HepG2 (cell line): ENCODE measurements around the gene C6orf62. TPM values are rescaled to one million over a fixed set of nuclear protein-coding genes. Genes with fewer than 3 reads are reported as not detected.

Source experiments
- CHD2 ChIP-seq: IDR thresholded peaks from 2 replicates; pipeline ENCODE4 v1.6.1; 2011; ENCODE audit warnings: low read depth, low read length, improper control_type of control experiment
- KDM6A ChIP-seq: IDR thresholded peaks from 2 replicates; pipeline ENCODE4 v1.6.1; 2016; ENCODE audit warnings: low read depth
- MED8 ChIP-seq: sonication (generic); formaldehyde crosslinking; IDR thresholded peaks from 2 replicates; pipeline ENCODE4 v1.8.1; 2023; ENCODE audit warnings: mild to moderate bottlenecking, missing genetic modification reagents; ENCODE audit not compliant: insufficient replicate concordance
- NAIF1 ChIP-seq: sonication (generic); formaldehyde crosslinking; IDR thresholded peaks from 2 replicates; pipeline ENCODE4 v1.5.0; 2020; ENCODE audit warnings: mild to moderate bottlenecking, missing genetic modification reagents, borderline replicate concordance
- RBM22 ChIP-seq: fragments of 200-400 bp; formaldehyde crosslinking; optimal IDR thresholded peaks from 2 replicates; pipeline ENCODE3; 2017; ENCODE audit warnings: mild to moderate bottlenecking, low read length, moderate library complexity
- RXRA ChIP-seq: sonication (generic); formaldehyde crosslinking; IDR thresholded peaks from 2 replicates; pipeline ENCODE4 v1.5.1; 2020; ENCODE audit warnings: missing genetic modification reagents
- SKI ChIP-seq: fragments of 450-650 bp; IDR thresholded peaks from one replicate; pipeline ENCODE4 v1.6.1; 2018; ENCODE audit warnings: mild to moderate bottlenecking; ENCODE audit not compliant: partially characterized antibody
- TERF1 ChIP-seq: sonication (generic); formaldehyde crosslinking; IDR thresholded peaks from 2 replicates; pipeline ENCODE4 v1.8.0; 2022; ENCODE audit warnings: mild to moderate bottlenecking, missing genetic modification reagents, moderate library complexity
- ZBTB40 ChIP-seq, 2 experiments: fragments of 450-650 bp in 1 of 2; sonication (generic) in 1 of 2; formaldehyde crosslinking in 1 of 2; IDR thresholded peaks; 2 replicates each; pipeline versions ENCODE4 v1.6.1 to v1.8.0; 2016 to 2022; ENCODE audit warnings: antibody characterized with exemption in 1 of 2, mild to moderate bottlenecking in 1 of 2, missing genetic modification reagents in 1 of 2
- ZSCAN30 ChIP-seq: sonication (generic); formaldehyde crosslinking; IDR thresholded peaks from 2 replicates; pipeline ENCODE4 v1.5.0; 2020; ENCODE audit warnings: mild to moderate bottlenecking, missing genetic modification reagents
- polyA plus RNA-seq, 8 experiments: library from polyadenylated mRNA; depleted of rRNA in 3 of 8; stranded (reverse) in 7 of 8; unstranded in 1 of 8; fragments of >200 nt; fragmentation: Illumina TruSeq in 4 of 8; extraction: Trizol in 4 of 8; gene quantifications; 2 replicates each; pipeline versions ENCODE4 v1.2.1 to v1.2.3, GENCODE V29; 2011 to 2016; ENCODE audit warnings: low read depth in 4 of 8, missing spikeins in 1 of 8, mixed read lengths in 1 of 8; ENCODE audit not compliant: insufficient read depth in 1 of 8
- total RNA-seq, 5 experiments: library from RNA; depleted of rRNA; stranded (reverse); fragments of >200 nt; fragmentation: Illumina TruSeq; extraction: Trizol; gene quantifications; 2 replicates each; pipeline ENCODE4 v1.2.3, GENCODE V29; 2016; ENCODE audit warnings: low read depth in 1 of 5
- TF ChIP-seq, protein P1 (sequence below): sonication (generic); formaldehyde crosslinking; IDR thresholded peaks from 2 replicates; pipeline ENCODE4 v1.4.0; 2020; ENCODE audit warnings: missing genetic modification reagents
- TF ChIP-seq, protein P2 (sequence below): IDR thresholded peaks from 2 replicates; pipeline ENCODE4 v1.6.1; 2012; ENCODE audit warnings: low read depth, low read length, improper control_type of control experiment

The C6orf62 gene
- total and polyA plus RNA-seq, 2 of the 13 experiments (the other 11 are each of a cell fraction or from before 2014, with no cell fraction given), result 54.8 to 90.4 TPM

- TF ChIP-seq, protein P1, sequence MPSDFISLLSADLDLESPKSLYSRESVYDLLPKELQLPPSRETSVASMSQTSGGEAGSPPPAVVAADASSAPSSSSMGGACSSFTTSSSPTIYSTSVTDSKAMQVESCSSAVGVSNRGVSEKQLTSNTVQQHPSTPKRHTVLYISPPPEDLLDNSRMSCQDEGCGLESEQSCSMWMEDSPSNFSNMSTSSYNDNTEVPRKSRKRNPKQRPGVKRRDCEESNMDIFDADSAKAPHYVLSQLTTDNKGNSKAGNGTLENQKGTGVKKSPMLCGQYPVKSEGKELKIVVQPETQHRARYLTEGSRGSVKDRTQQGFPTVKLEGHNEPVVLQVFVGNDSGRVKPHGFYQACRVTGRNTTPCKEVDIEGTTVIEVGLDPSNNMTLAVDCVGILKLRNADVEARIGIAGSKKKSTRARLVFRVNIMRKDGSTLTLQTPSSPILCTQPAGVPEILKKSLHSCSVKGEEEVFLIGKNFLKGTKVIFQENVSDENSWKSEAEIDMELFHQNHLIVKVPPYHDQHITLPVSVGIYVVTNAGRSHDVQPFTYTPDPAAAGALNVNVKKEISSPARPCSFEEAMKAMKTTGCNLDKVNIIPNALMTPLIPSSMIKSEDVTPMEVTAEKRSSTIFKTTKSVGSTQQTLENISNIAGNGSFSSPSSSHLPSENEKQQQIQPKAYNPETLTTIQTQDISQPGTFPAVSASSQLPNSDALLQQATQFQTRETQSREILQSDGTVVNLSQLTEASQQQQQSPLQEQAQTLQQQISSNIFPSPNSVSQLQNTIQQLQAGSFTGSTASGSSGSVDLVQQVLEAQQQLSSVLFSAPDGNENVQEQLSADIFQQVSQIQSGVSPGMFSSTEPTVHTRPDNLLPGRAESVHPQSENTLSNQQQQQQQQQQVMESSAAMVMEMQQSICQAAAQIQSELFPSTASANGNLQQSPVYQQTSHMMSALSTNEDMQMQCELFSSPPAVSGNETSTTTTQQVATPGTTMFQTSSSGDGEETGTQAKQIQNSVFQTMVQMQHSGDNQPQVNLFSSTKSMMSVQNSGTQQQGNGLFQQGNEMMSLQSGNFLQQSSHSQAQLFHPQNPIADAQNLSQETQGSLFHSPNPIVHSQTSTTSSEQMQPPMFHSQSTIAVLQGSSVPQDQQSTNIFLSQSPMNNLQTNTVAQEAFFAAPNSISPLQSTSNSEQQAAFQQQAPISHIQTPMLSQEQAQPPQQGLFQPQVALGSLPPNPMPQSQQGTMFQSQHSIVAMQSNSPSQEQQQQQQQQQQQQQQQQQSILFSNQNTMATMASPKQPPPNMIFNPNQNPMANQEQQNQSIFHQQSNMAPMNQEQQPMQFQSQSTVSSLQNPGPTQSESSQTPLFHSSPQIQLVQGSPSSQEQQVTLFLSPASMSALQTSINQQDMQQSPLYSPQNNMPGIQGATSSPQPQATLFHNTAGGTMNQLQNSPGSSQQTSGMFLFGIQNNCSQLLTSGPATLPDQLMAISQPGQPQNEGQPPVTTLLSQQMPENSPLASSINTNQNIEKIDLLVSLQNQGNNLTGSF (CRISPR knock-in tag), result no peak
- TF ChIP-seq ZSCAN30, result no peak
- TF ChIP-seq ZBTB40 (IDR thresholded peaks at IDR 0.05), result no peak
- TF ChIP-seq ZBTB40 (CRISPR knock-in tag; IDR thresholded peaks at IDR 0.05), result peak; percentile 36
- TF ChIP-seq RBM22, result peak; percentile 81
- TF ChIP-seq, protein P2, sequence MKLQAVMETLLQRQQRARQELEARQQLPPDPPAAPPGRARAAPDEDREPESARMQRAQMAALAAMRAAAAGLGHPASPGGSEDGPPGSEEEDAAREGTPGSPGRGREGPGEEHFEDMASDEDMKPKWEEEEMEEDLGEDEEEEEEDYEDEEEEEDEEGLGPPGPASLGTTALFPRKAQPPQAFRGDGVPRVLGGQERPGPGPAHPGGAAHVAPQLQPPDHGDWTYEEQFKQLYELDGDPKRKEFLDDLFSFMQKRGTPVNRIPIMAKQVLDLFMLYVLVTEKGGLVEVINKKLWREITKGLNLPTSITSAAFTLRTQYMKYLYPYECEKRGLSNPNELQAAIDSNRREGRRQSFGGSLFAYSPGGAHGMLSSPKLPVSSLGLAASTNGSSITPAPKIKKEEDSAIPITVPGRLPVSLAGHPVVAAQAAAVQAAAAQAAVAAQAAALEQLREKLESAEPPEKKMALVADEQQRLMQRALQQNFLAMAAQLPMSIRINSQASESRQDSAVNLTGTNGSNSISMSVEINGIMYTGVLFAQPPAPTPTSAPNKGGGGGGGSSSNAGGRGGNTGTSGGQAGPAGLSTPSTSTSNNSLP, result no peak
- no peak for TF ChIP-seq TERF1 (CRISPR knock-in tag)
- TF ChIP-seq NAIF1, result no peak
- no peak for TF ChIP-seq SKI
- TF ChIP-seq RXRA (CRISPR knock-in tag), result 0 out of 2 replicates have a peak, but pooled peaks have one; percentile 5
- TF ChIP-seq CHD2, result peak; percentile 66
- TF ChIP-seq KDM6A (CRISPR knock-in tag), result no peak
- TF ChIP-seq MED8 (CRISPR knock-in tag), result no peak
Observed at GRCh38 chr6:24720131-24720603, 1.2 kb upstream of the C6orf62 start (continued).
